Measurements from ENCODE around the gene RGS14.
A peak's percentile ranks its signal among the peaks of the same experiment; 100 is the strongest.
"Not testable (repeated sequence)": the region's sequence is repeated elsewhere in the genome, so short reads cannot be mapped to it uniquely, and the experiment has no call there.

Gene RGS14

GRCh38 chr5:177350776-177351391 is 6.8 kb upstream of the RGS14 start:
- no peak for DNase-seq

- peak; percentile 85 for DNase-seq
Measured at GRCh38 chr5:177351392-177352329, 6.1 kb upstream of the RGS14 start, which contains the start of gene LMAN2. LMAN2 (minus strand) TSS chr5:177351668; CDS start chr5:177351647, 21 bp downstream.

GRCh38 chr5:177353093-177353492 is 4.6 kb upstream of the RGS14 start:
- DNase-seq: no peak

- no peak for DNase-seq
Measured at GRCh38 chr5:177354256-177354655, 3.5 kb upstream of the RGS14 start.

- DNase-seq: no peak
Measured at GRCh38 chr5:177354711-177355110, 3.0 kb upstream of the RGS14 start.

- no peak for DNase-seq
Measured at GRCh38 chr5:177355162-177355867, 2.4 kb upstream of the RGS14 start.

GRCh38 chr5:177355868-177356168 is 1.9 kb upstream of the RGS14 start:
- DNase-seq: no peak

GRCh38 chr5:177356746-177357145 is 978 bp upstream of the RGS14 start:
- no peak for DNase-seq

GRCh38 chr5:177357146-177357458 is 622 bp upstream of the RGS14 start:
- no peak for DNase-seq

GRCh38 chr5:177358370-177358819 is 671 bp downstream of the RGS14 start:
- DNase-seq: no peak

GRCh38 chr5:177359451-177359851 is 1.7 kb downstream of the RGS14 start:
- DNase-seq: no peak

- no peak for DNase-seq
Measured at GRCh38 chr5:177359860-177360259, 2.1 kb downstream of the RGS14 start.

GRCh38 chr5:177360740-177361139 is 3.0 kb downstream of the RGS14 start:
- DNase-seq: not testable (repeated sequence)

- DNase-seq: no peak
Measured at GRCh38 chr5:177361418-177362291, 3.9 kb downstream of the RGS14 start.

GRCh38 chr5:177362292-177362609 is 4.5 kb downstream of the RGS14 start:
- DNase-seq: no peak

GRCh38 chr5:177362610-177363507 is 5.1 kb downstream of the RGS14 start:
- DNase-seq: peak; percentile 66

GRCh38 chr5:177363565-177363964 is 5.8 kb downstream of the RGS14 start:
- no peak for DNase-seq

- DNase-seq: no peak
Measured at GRCh38 chr5:177364159-177364962, 6.6 kb downstream of the RGS14 start.

- no peak for DNase-seq
Measured at GRCh38 chr5:177365845-177366527, 8.3 kb downstream of the RGS14 start.
